ENCODE measurements around the gene MDK. TPM values are rescaled to one million over a fixed set of nuclear protein-coding genes. Genes with fewer than 3 reads are reported as not detected.
A peak's percentile ranks its signal among the peaks of the same experiment; 100 is the strongest.

MDK gene
- total RNA-seq, 1 donor from 2014 or later, result 600 TPM

DNA sequence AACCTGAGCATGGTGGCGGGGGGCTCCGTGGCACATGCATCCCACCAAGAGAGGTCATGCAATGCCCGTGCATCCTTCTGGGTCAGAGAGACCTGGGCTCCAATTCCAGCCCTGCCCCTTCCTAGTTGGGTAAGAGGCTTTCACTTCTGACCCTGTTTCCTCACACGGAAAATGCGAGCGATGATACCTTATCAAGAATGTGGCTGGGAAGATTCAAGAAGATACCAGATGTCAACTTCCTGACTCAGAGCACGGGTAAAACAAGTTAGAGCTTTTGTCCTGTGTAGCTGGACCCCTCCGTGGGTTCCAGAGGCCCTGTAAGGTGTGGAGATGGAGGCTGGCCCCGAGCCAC is 42.9 kb upstream of the MDK start:
- no peaks in the 10 kb centered on the region for H3K79me2 ChIP-seq (ENCODE audit: low read depth)
- no peaks in the 10 kb centered on the region for H4K20me1 ChIP-seq (ENCODE audit: low read depth)
- Mint-ChIP-seq H3K36me3 (no peaks in the 10 kb centered on the region), H3K27me3 (ENCODE audit: insufficient read depth, low read depth) (peaks cover 17% of the 10 kb centered on the region), H3K4me1 (peaks cover 66% of the 10 kb centered on the region), H3K27ac (peak overlapping the region; percentile 84), H3K4me3 (peak overlapping the region; percentile 55), H3K9me3 (no peaks in the 10 kb centered on the region)
- H3F3A ChIP-seq (ENCODE audit: low read depth), result peaks cover 51% of the 10 kb centered on the region
- peak overlapping the region; percentile 96 for H2AFZ ChIP-seq (replicated peaks)
- H3K9ac ChIP-seq, result no peak overlapping the region
- peak overlapping the region; percentile 34 for H3K4me3 ChIP-seq
- peak overlapping the region; percentile 73 for H3K4me2 ChIP-seq
- H3K27me3 ChIP-seq, result peaks cover 14% of the 10 kb centered on the region
- peaks cover 39% of the 10 kb centered on the region for H3K4me1 ChIP-seq
- DNase-seq (ENCODE audit: low spot score), result no peak
- no peaks in the 10 kb centered on the region for H3K9me3 ChIP-seq (ENCODE audit: low read depth)
- H3K36me3 ChIP-seq, result no peaks in the 10 kb centered on the region
- H3K27ac ChIP-seq, result no peak overlapping the region
- TF ChIP-seq CTCF (IDR thresholded peaks at IDR 0.05) (no peak), EZH2 (IDR thresholded peaks at IDR 0.05) (no peak), EZH2phosphoT487 (IDR thresholded peaks at IDR 0.05) (no peak)

GRCh38 chr11:46338988-46339666 is 42.3 kb upstream of the MDK start:
- Mint-ChIP-seq H3K27me3 (ENCODE audit: insufficient read depth, low read depth) (peaks cover 18% of the 10 kb centered on the region), H3K27ac (peak overlapping the region; percentile 90), H3K9me3 (no peaks in the 10 kb centered on the region), H3K4me3 (peak overlapping the region; percentile 55), H3K36me3 (no peaks in the 10 kb centered on the region), H3K4me1 (peaks cover 71% of the 10 kb centered on the region)
- no peaks in the 10 kb centered on the region for H3K9me3 ChIP-seq (ENCODE audit: low read depth)
- H3F3A ChIP-seq (ENCODE audit: low read depth), result peaks cover 50% of the 10 kb centered on the region
- peak overlapping the region; percentile 96 for H2AFZ ChIP-seq (replicated peaks)
- H3K36me3 ChIP-seq, result no peaks in the 10 kb centered on the region
- H3K4me2 ChIP-seq, result peak overlapping the region; percentile 73
- TF ChIP-seq EZH2phosphoT487 (IDR thresholded peaks at IDR 0.05) (no peak), CTCF (IDR thresholded peaks at IDR 0.05) (no peak), EZH2 (IDR thresholded peaks at IDR 0.05) (no peak)
- peaks cover 8% of the 10 kb centered on the region for H3K27me3 ChIP-seq
- H3K27ac ChIP-seq, result peak overlapping the region; percentile 19
- no peaks in the 10 kb centered on the region for H3K79me2 ChIP-seq (ENCODE audit: low read depth)
- DNase-seq (ENCODE audit: low spot score), result peak; percentile 67
- H3K4me3 ChIP-seq, result peak overlapping the region; percentile 34
- no peak overlapping the region for H3K9ac ChIP-seq
- H4K20me1 ChIP-seq (ENCODE audit: low read depth), result no peaks in the 10 kb centered on the region
- peaks cover 38% of the 10 kb centered on the region for H3K4me1 ChIP-seq

DNA sequence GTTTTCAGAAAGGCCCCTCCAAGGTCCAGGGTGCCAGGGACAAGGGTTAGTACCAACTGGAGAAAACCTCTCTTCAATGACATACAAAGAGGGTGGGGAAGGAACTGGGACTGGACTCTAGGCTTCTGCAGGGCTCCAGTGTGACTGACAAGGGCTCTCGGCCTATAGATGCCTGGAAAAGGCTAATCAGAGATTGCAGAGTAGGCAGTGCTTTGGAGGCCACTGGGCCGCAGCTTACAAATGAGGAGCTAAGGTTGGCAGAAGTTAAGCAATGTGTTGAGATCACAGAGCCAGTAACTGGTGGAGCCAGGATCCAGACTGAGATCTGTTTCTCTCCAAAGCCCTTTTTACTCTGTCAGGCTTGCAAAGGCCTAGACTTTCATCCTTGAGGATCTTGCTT is 41.7 kb upstream of the MDK start:
- Histone ChIP-seq H3K9me3 (ENCODE audit: low read depth) (no peaks in the 10 kb centered on the region), H4K20me1 (ENCODE audit: low read depth) (no peaks in the 10 kb centered on the region), H3F3A (ENCODE audit: low read depth) (peaks cover 50% of the 10 kb centered on the region), H3K9ac (no peak overlapping the region), H3K36me3 (no peaks in the 10 kb centered on the region), H3K79me2 (ENCODE audit: low read depth) (no peaks in the 10 kb centered on the region), H2AFZ (replicated peaks) (peak overlapping the region; percentile 96), H3K27ac (no peak overlapping the region), H3K27me3 (peaks cover 1% of the 10 kb centered on the region), H3K4me2 (peak overlapping the region; percentile 73), H3K4me1 (peaks cover 39% of the 10 kb centered on the region), H3K4me3 (no peak overlapping the region)
- peaks cover 71% of the 10 kb centered on the region for H3K4me1 Mint-ChIP-seq
- H3K27ac Mint-ChIP-seq, result peak overlapping the region; percentile 90
- TF ChIP-seq EZH2 (IDR thresholded peaks at IDR 0.05), result no peak
- no peak for TF ChIP-seq EZH2phosphoT487 (IDR thresholded peaks at IDR 0.05)
- TF ChIP-seq CTCF (IDR thresholded peaks at IDR 0.05), result no peak
- DNase-seq (ENCODE audit: low spot score), result no peak
- H3K9me3 Mint-ChIP-seq, result no peaks in the 10 kb centered on the region
- peak overlapping the region; percentile 55 for H3K4me3 Mint-ChIP-seq
- H3K27me3 Mint-ChIP-seq (ENCODE audit: insufficient read depth, low read depth), result peaks cover 12% of the 10 kb centered on the region
- H3K36me3 Mint-ChIP-seq, result no peaks in the 10 kb centered on the region
